ENCODE results near the gene KCNK16.
"Not testable (repeated sequence)": the region's sequence is repeated elsewhere in the genome, so short reads cannot be mapped to it uniquely, and the experiment has no call there.

The KCNK16 gene

DNA sequence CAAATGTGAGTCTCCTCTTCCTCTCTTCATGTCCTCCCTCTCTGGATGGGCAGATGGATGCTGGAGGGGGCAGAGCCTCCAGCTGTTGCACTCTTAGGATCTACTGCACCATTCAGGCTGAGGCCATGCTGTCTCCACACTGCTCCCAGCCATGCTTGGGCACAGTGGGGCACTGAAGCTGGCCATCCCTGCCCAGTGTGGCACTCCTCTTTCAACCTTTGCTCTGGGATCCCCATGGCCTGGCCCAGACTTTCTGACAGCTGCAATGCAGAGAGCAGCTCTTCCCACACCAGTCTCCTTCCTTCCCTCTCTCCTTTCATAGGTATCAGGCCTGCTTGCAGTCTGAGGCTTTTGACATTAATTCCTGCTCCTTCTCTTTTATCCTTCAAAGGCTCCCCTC lies 17.6 kb downstream of the KCNK16 start:
- DNase-seq = no peak

DNA sequence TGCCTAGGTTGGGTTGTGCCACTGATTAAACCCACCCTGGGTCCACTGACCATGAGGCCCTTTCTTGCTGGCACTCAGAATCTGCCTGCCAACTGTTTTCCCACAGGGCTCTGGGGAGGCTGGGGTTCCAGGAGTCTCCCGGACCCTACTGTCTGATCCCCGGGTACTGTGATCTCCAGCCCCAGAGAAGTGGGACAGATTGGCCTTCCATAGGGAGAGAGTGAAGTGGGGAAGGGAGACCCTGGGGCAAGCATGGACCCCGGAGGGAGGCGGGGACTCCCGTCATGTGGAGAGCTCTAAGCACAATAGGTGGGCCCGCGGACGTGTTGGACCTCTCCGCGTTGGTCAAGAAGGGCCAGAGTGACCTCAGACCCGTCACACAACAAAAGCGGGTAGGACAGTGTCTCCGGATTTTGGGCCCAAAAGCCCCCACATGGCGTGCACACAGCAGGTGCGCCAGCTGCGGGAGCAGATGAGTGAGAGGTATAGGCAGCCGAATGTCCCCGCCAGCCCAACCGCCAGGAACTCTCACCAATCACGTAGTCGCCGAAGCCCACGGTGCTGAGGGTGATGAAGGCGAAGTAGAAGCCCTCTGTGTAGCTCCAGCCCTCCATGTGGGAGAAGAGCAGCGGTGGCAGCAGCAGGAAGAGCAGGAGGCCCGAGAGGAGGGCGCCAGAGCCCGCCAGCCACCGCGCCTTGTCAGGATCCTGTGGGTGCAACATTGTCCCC lies 18.9 kb downstream of the KCNK16 start:
- no peak for DNase-seq

DNA sequence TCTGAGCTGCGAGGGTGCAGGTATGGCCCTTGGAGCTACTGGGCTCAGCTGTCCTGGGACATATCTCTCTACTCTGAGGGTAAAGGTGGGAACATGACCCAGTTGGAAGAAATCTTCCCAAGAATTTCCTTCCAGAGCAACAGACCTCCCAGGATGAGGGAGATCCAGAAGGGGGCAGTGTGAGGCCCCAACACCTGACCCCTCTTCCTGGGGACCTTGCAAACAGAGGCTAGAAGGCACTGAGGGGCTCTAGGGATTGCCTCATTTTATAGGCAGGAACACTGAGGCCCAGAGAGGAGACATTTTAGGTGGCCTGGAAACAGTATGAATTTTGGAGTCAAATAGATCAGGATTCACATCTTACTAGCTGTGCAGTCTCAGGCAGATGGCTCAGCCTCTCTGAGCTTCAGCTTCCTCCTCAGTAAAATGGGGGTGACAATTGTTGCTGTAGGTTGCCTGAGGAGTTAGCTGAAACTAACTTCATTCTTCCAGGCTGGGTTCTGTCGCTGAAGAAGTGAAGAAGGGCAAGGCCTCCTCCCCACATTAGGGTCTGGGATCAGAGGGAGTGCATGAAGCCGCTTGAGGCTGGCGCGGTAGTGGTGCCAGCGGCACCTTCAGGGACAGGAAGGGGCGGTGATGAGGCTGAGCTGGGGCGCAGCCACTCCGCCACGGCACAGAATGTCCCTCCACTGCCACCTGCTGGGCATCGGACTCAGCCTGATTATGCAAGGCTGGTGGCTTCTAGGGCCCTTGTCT lies 19.7 kb downstream of the KCNK16 start:
- DNase-seq = peak; percentile 87

DNA sequence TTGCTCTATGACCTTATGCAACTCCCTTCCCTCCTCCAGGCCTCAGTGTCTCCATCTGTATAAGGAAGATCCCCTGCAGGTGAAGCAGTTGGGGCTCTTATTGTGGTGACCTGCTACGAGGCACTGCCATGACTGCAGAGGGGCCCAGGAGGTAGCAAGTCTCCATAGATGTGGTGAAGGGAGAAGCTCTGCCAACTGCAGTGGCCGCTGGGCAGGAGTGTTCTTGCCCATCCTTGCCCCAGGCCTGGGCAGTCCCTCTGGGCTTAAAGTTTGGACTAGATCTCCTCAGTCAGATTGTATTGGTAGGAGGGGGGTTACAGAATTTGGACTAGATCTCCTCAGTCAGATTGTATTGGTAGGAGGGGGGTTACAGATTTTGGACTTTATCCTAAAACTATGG lies 20.5 kb downstream of the KCNK16 start:
- no peak for DNase-seq

DNA sequence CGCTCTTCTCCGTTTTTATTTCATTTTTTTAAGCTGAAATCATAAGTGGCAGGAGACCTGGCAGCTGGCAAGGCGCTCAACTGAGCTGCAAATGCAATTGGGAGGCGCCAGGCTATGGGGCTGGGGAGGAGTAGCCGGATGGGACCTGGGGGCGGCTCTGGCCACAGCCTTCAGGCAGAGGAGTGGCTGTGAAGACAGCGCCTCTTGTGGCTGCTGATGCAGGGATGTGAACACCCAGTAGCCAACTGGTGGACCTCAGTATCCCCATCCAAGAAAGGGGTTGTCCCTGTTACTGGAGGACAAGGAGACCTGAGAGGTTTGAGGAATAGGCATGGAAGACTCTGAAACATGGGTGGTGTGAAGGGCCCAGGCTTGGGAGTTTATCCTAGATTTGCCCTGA lies 20.9 kb downstream of the KCNK16 start:
- DNase-seq = peak; percentile 25

DNA sequence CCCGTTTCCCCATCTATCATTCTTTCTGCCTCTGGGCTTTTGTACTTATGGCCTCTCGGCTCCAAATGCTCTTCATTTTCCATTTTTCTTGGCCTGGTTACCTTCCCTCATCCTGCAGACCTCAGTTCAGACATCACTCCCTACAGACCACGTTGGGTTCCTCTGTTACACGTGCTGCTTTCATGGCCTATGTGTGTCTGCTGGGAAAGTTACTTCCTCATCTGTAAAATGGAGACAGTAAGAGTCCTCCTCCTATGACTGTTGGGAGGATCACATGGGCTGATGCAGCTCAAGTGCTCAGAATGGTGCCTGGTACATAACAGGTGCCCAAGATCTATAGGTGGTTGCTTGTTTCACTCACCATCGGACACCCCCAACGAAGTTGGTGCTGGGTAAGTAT lies 21.8 kb downstream of the KCNK16 start:
- DNase-seq = no peak

DNA sequence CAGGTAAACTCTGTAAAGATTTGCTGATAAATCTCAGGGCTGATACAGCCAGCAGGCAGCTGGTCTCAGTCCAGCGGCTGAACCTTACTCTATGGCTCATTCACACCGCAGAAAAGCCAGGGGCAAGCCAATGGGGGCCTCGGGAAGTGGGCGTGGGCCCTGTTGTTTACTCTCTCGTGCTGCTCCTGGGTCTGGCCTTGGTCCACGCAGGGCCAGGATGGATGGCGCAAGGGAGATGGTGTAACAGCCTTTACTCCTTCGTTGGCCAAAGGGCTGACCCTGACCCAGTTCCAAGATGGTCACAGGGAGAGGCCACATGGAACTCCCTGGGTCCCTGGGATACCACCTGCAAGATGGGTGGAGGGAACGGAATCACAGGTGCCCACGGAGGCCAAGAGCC lies 24.4 kb downstream of the KCNK16 start:
- no peak for DNase-seq

DNA sequence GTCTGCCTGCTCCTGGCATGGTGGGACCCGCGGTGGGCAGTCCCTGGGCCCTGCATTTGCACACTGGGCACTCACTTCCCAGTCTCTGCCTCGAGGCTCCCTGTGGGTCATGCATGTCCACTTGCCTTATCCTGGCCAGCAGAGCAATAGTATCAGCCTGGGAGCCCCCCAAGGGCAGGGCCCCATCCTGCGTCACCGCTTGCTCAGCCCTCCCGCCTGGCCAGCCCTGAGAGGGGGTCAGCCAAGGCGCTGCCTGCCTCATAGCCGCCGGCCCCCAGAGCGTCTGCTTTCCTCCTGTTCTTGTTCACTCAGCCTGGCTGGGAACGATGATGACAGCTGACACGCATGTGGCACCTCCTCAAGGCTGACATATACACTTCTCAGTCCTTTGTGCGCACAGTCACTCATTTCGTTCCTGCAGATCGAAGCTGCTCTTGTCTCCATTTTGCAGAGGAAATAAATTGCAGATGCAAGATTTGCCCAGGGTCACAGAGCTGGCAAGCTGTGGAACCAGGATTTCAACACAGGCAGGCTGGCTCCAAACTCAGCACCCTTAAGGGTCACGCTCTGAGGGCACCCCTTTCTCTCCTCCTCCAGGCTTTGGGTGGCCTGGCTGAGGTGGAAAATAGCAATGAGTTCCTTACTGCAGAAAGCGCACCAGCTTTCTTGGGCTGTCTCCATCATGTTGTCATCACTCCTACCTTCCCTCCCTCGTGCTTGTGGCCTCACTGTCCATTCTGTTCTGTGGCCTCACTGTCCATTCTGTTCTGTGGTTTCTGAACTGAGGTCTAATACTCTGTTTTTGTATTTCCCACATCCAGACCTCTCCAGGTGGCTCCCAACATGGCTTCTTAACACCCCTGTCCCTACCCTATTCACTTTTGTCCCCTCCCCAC lies 25.5 kb downstream of the KCNK16 start:
- peak; percentile 83 for DNase-seq

DNA sequence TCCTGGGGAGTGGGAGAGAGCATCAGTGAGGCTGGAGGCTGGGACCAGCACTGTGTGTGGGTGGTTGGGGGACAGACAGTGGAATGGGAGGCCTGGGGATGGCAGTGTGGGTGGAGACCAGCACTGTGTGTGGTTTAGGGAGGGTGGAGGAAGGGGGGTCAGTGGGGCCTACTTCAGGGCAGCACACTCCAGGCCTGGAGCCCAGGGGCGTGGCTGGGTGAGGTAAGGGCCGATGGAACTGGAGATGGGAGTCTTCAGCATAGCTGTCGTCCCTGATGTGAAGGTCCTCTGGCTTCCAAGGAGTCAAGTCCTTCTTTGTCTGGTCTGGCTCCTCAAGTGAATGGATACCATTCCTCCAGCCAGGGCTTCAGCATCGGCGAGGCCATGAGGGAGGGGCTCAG lies 26.9 kb downstream of the KCNK16 start:
- DNase-seq = no peak

DNA sequence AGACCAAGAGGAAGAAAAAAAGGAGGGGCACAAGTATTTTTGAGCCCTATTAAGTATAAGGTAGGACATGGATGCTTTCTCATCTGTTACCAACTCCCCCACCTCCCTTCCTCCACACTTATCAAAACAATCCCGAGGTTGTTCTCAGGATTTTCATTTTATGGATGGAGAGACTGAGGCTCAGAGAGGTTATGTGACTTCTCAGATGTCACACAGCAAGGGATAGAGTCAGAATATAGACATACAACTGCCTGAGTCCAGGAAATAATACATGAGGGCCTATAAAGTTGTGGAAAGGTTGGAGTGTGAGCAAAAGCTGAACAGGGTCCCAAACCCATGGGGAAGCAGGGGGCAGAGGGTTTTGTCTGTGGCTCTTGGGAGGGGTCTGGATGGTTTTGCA lies 27.6 kb downstream of the KCNK16 start:
- DNase-seq = no peak

DNA sequence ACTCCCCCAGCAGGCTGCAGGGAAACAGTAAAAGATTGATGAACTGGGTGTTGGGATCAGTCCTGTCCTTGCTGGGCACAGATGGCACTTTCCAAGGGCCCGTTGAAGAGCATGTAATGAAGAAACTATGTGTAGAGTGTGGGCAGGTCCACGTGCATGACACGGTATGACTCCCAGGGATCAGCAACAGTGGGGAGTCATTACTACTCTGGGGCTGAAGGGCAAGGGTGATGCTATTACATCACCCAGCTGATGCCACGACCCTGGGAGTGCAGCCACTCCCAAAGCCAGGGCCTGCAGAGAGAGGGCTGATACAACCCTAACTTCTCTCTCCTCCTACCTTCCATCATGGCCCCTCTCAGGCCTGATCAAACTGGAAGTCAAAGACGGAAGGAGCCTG lies 28.4 kb downstream of the KCNK16 start:
- no peak for DNase-seq

DNA sequence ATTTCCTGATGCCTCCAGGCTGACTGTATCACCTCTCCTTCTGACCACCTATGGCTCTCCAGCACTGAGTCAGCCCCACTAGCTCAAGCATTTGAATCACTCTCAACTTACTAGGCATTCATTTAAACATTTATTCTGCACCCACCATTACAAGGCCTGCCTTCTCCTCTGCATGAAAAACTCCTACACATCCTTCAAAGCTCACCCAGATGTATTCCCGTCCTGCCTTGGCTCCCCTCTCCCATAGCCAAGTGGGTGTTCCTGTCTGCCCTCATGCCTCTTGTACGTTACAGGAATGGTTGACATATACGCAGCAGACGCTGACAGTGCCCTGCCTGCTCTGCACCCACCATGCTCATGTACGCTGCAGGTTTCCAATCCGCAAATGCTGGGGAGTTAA lies 29.9 kb downstream of the KCNK16 start:
- no peak for DNase-seq

DNA sequence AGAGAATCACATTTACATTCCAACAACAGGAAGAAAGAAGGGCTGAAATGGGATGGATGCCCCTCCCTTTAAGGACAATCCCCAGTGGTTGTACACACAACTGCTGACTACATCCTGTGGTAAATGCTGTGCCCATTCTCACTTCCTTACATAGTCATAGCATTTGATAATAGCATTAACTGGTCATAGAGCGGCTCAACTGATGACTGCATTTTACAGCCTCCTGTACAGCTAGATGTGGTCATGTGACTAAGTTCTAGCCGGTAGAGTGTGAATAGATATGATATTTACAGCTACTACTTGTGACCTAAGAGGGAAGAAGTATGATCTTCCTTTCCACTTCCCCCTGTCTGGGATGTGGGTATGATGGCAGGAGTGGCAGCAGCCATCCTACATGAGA lies 33.0 kb downstream of the KCNK16 start:
- DNase-seq = no peak

DNA sequence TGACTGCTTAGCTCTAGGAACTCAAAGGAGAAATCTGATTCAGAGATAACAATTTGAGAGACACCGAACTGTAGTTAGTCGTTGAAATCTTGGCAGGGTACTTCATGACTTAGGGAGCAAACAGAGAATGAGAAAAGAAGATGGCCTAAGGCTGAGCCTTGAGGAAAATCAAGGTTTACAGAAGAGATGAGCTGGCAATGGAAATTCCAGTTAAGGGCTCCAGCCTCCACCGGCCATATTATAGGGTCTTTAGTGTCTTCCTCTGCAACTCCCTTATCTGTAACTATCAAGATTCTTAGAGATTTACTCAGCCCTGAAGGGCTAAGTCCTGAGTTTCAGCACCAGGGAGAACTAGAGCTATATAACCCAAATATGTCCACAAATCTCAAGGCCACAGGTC lies 34.9 kb downstream of the KCNK16 start:
- DNase-seq = no peak

DNA sequence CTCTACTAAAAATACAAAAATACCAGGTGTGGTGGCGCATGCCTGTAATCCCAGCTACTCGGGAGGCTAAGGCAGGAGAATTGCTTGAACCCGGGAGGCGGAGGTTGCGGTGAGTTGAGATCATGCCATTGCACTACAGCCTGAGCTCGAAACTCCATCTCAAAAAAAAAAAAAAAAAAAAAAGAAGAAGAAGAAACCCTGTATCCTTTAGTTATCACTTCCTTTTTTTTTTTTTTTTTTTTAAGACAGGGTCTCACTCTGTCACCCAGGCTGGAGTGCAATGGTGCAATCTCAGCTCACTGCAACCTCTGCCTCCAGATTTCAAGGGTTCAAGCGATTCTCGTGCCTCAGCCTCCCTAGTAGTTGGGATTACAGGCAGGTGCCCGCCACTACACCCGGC lies 35.9 kb downstream of the KCNK16 start:
- not testable (repeated sequence) for DNase-seq

DNA sequence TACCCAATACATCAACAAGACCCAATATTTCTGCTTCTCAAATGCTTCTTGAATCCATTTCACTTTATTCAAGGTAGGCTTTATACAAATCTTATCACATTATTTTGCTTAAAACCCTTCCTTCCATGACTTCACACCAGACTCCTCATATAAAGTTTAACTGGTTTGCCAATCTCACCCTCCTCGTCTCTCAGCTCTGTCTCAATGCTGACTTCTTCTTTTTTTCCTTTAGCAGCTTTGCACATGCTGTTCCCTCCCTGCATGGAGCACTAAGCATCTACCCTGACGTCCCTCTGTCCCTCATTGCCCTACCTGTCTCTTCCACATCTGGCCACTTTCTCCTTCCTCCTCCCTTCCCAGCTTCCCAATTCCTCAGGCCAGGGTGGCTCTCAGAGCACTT lies 39.7 kb downstream of the KCNK16 start:
- DNase-seq = no peak

DNA sequence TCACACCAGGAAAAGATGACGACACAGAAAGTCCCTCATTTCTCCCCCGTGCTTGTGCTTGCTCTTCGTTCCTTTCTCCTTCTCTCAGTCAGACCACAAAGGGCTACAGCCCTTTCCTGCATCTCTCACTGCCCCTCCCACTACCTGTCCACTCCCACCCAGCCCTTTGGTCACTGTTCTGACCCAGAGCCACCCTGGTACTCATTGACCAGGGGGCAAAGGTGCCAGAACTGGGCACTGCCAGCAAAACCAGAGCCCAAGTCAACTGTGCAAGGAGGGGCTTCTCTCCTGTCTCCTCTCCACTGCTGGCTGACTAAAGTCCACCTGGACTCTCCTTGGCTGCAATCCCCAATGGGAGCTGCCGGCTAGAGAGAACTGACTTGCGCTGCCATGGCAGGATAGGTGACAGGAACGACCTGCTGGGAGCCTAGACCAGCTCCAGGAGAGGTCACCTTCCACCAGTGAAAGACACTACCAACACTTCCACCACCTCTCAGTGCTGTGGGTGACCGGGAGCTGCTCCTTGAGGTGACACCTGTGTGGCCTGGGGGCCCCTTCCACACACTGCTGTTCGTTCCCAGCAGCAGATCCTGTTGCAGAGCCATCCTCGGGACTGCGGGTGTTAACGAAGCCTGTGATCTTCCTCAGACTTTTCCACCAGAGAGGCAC lies 41.1 kb downstream of the KCNK16 start:
- DNase-seq = no peak

DNA sequence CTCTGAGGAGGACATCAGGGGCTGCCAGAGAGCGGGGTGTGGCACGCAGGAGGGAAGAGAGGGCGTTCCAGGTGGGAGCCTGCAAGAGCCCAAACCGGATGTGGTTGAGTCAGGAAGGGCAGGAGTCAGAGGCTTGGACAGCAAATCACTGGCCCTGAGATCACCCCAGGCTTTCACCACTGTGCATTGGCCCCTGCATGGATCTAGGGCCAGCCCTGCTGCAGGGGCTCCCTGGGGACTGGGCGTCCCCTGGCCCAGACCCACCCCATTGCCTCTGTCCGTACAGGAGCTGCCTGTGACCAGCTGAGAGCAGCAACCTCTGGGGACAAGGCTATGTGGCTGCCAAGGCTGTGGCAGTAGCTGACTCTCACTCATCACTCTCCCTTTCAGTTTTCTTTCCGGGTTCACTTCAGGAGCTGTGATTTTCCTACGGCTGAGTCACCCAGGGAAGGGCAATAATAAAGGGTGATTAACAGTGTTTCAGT lies 42.2 kb downstream of the KCNK16 start:
- DNase-seq = no peak

DNA sequence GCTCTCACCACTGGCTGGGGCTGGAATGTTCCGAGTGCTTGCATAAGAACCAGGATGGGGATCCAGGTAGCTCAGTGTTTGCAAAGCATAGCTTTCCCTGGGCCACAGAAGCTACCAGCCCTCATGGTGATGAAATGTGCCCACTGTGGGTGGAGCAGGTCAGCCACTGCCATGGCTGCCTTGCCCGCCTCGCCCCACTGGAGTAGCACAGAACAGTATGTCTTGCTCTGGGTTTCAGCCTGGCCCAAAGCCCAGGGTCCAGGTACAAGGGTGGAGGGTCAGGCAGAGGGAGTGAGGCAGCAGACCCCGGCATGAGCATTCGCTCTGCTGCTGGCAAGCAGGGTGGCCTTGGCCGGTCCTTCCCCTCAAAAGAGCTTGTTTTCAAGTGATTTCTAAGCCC lies 43.0 kb downstream of the KCNK16 start:
- no peak for DNase-seq

DNA sequence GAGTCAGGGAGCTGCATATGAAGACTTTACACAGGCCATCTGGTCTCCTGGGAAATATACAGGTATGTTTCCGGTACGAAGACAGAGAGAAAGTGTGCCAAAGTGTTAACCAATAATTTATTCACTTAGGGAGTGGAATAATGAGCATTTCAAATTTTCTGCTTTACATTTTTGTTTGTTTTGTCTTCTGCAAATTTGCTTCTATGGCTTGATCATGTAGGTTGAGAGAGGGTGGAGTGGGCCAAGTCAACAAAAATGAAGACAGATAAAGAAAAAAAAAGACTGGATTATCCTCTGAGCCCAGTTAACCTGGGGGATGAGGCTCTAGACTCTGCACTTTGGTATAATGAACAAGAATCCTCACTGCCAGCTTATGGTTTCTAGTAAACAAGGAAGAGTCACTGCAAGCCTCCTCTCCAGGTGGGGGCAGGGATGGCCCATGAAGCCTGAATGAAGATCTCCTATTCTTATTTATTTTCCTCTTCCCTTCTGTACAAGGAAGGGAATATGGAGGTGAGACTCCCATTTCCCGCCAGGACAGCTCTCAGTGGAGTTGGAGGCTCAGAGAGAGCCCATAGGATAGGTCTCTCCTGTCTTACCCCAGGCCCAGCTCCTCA lies 46.0 kb downstream of the KCNK16 start:
- no peak for DNase-seq

DNA sequence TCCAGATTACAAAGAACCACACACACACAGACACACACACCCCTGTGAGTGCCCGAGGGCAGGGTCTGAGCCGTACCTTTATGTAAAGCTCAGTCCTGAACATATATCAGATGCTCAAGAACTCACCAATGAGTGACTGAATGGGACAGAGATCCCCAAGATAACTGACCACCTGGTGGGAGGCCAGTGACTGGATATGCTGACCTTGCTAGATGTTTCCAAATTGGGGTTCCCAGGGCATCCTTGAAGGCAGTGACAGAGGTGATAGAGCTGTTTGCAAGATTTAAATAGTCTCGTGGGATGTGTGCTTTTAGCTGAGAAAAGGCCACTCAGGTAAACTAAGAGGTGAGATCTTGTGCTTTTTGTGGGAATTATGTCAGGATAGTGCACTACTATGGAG lies 47.6 kb downstream of the KCNK16 start:
- no peak for DNase-seq

DNA sequence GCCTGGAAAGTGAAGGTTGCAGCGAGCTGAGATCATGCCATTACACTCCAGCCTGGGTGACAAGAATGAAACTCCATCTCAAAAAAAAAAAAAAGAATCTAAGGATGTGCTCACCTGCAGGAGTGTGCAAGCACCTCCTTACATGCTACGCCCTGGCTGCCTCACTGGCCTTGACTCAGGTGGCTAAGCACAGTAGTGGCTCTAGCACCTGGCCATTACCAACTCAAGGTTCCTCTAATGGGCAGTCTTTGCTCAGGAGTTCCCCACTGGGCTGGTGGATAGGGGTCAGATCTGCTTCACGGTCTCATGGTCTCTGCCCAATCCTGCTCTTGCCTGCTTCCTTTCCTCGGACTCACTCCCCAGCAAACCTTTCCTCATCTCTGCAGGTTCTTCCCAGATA lies 48.0 kb downstream of the KCNK16 start:
- no peak for DNase-seq
